Limb (tissue), 2 donors: ENCODE measurements around the gene YPEL2.

Experiments used
- DNase-seq, 2 donors: peaks; one replicate each; pipeline ENCODE4 v3.0.0-alpha.2; 2016; ENCODE audit errors: extremely low spot score in 2 of 2

Gene YPEL2

GRCh38 chr17:59428916-59429485 lies 97.5 kb downstream of the YPEL2 start:
- peak in 1 of 2 donors; percentile 54 for DNase-seq

GRCh38 chr17:59431601-59432000 lies 100.1 kb downstream of the YPEL2 start:
- DNase-seq: no peak

GRCh38 chr17:59432657-59433056 lies 101.2 kb downstream of the YPEL2 start:
- DNase-seq: no peak

- no peak for DNase-seq
Observed at GRCh38 chr17:59433586-59433985, 102.1 kb downstream of the YPEL2 start.

GRCh38 chr17:59434429-59434828 lies 103.0 kb downstream of the YPEL2 start:
- DNase-seq: no peak

- DNase-seq: no peak
Observed at GRCh38 chr17:59435238-59435637, 103.8 kb downstream of the YPEL2 start.

- no peak for DNase-seq
Observed at GRCh38 chr17:59436900-59437299, 105.4 kb downstream of the YPEL2 start.

- DNase-seq: no peak
Observed at GRCh38 chr17:59437791-59438281, 106.4 kb downstream of the YPEL2 start.

GRCh38 chr17:59439262-59439661 lies 107.8 kb downstream of the YPEL2 start:
- no peak for DNase-seq

- DNase-seq: no peak
Observed at GRCh38 chr17:59439741-59440211, 108.3 kb downstream of the YPEL2 start.

- peak; percentile 90 to 92 for DNase-seq
Observed at GRCh38 chr17:59440757-59441463, 109.5 kb downstream of the YPEL2 start.

- no peak for DNase-seq
Observed at GRCh38 chr17:59441464-59442096, 110.1 kb downstream of the YPEL2 start.

- no peak for DNase-seq
Observed at GRCh38 chr17:59443106-59443505, 111.7 kb downstream of the YPEL2 start.
